Measurements from ENCODE around the gene REPS2. TPM values are rescaled to one million over a fixed set of nuclear protein-coding genes. Genes with fewer than 3 reads are reported as not detected.

Gene REPS2
- total and polyA plus RNA-seq, 5 donors from 2014 or later, result 0.05 to 0.74 (median 0.52) TPM; not detected in 2

- H3K27me3 Mint-ChIP-seq, result no peaks in the 10 kb centered on the region
- no peaks in the 10 kb centered on the region for H3K4me1 Mint-ChIP-seq
- ATAC-seq (ENCODE audit: low read depth in 2 of 2) (no peak), DNase-seq (no peak)
- peaks cover 2% of the 10 kb centered on the region for H3K36me3 Mint-ChIP-seq
- Histone ChIP-seq H3K4me1 (ENCODE audit: control insufficient read depth, insufficient read depth, low read length, poor library complexity, severe bottlenecking) (no peaks in the 10 kb centered on the region), H3K27me3 (ENCODE audit: control insufficient read depth, insufficient read depth, low read length) (peaks cover 4% of the 10 kb centered on the region), H3K9me3 (ENCODE audit: control insufficient read depth in 2 of 2, low read length in 2 of 2) (no peaks in the 10 kb centered on the region), H3K36me3 (ENCODE audit: control insufficient read depth, insufficient read depth, low read length) (no peaks in the 10 kb centered on the region), H3K27ac (ENCODE audit: insufficient read depth, low read length, poor library complexity, severe bottlenecking) (no peak overlapping the region), H3K4me3 (ENCODE audit: low read depth, low read length) (no peak overlapping the region)
- peaks cover 0 to 2% (median 0%) of the 10 kb centered on the region in 7 donors for H3K9me3 Mint-ChIP-seq
- no peak overlapping the region for H3K4me3 Mint-ChIP-seq
- no peak overlapping the region for H3K27ac Mint-ChIP-seq
These were observed 83.6 kb downstream of the REPS2 start for GRCh38 chrX:17030092-17030491.

- H3K4me3 Mint-ChIP-seq, result no peak overlapping the region
- peaks cover 0 to 2% (median 0%) of the 10 kb centered on the region in 7 donors for H3K9me3 Mint-ChIP-seq
- no peaks in the 10 kb centered on the region for H3K36me3 ChIP-seq (ENCODE audit: control insufficient read depth, insufficient read depth, low read length)
- ATAC-seq (ENCODE audit: low read depth in 2 of 2), result no peak
- H3K4me1 Mint-ChIP-seq, result no peaks in the 10 kb centered on the region
- no peaks in the 10 kb centered on the region for H3K4me1 ChIP-seq (ENCODE audit: control insufficient read depth, insufficient read depth, low read length, poor library complexity, severe bottlenecking)
- H3K27me3 Mint-ChIP-seq, result no peaks in the 10 kb centered on the region
- H3K27me3 ChIP-seq (ENCODE audit: control insufficient read depth, insufficient read depth, low read length), result peaks cover 4% of the 10 kb centered on the region
- DNase-seq, result no peak
- no peak overlapping the region for H3K4me3 ChIP-seq (ENCODE audit: low read depth, low read length)
- H3K27ac ChIP-seq (ENCODE audit: insufficient read depth, low read length, poor library complexity, severe bottlenecking), result no peak overlapping the region
- H3K36me3 Mint-ChIP-seq, result peaks cover 3% of the 10 kb centered on the region
- H3K27ac Mint-ChIP-seq, result no peak overlapping the region
- no peaks in the 10 kb centered on the region for H3K9me3 ChIP-seq (ENCODE audit: control insufficient read depth in 2 of 2, low read length in 2 of 2)
These were observed 84.3 kb downstream of the REPS2 start for GRCh38 chrX:17030580-17031270.

GRCh38 chrX:17031827-17032226, 85.4 kb downstream of the REPS2 start:
- no peak for DNase-seq
- no peaks in the 10 kb centered on the region for H3K4me1 Mint-ChIP-seq
- Histone ChIP-seq H3K4me1 (ENCODE audit: control insufficient read depth, insufficient read depth, low read length, poor library complexity, severe bottlenecking) (no peaks in the 10 kb centered on the region), H3K27me3 (ENCODE audit: control insufficient read depth, insufficient read depth, low read length) (peaks cover 4% of the 10 kb centered on the region), H3K9me3 (ENCODE audit: control insufficient read depth in 2 of 2, low read length in 2 of 2) (no peaks in the 10 kb centered on the region), H3K27ac (ENCODE audit: insufficient read depth, low read length, poor library complexity, severe bottlenecking) (no peak overlapping the region), H3K4me3 (ENCODE audit: low read depth, low read length) (no peak overlapping the region), H3K36me3 (ENCODE audit: control insufficient read depth, insufficient read depth, low read length) (no peaks in the 10 kb centered on the region)
- H3K27me3 Mint-ChIP-seq, result no peaks in the 10 kb centered on the region
- no peak overlapping the region for H3K4me3 Mint-ChIP-seq
- H3K36me3 Mint-ChIP-seq, result peaks cover 3% of the 10 kb centered on the region
- peaks cover 0 to 2% (median 0%) of the 10 kb centered on the region in 7 donors for H3K9me3 Mint-ChIP-seq
- no peak overlapping the region for H3K27ac Mint-ChIP-seq
- no peak for ATAC-seq (ENCODE audit: low read depth in 2 of 2)

GRCh38 chrX:17032351-17032750, 85.9 kb downstream of the REPS2 start:
- no peak overlapping the region for H3K27ac ChIP-seq (ENCODE audit: insufficient read depth, low read length, poor library complexity, severe bottlenecking)
- H3K36me3 Mint-ChIP-seq, result peaks cover 3% of the 10 kb centered on the region
- ATAC-seq (ENCODE audit: low read depth in 2 of 2), result no peak

GRCh38 chrX:17033225-17033624, 86.8 kb downstream of the REPS2 start:
- H3K4me1 ChIP-seq (ENCODE audit: control insufficient read depth, insufficient read depth, low read length, poor library complexity, severe bottlenecking), result no peaks in the 10 kb centered on the region

More at GRCh38 chrX:17032351-17032750, 85.9 kb downstream of the REPS2 start:
- H3K4me1 ChIP-seq (ENCODE audit: control insufficient read depth, insufficient read depth, low read length, poor library complexity, severe bottlenecking), result no peaks in the 10 kb centered on the region
- H3K4me1 Mint-ChIP-seq, result no peaks in the 10 kb centered on the region
- no peaks in the 10 kb centered on the region for H3K27me3 Mint-ChIP-seq
- H3K27me3 ChIP-seq (ENCODE audit: control insufficient read depth, insufficient read depth, low read length), result peaks cover 4% of the 10 kb centered on the region
- no peaks in the 10 kb centered on the region for H3K9me3 ChIP-seq (ENCODE audit: control insufficient read depth in 2 of 2, low read length in 2 of 2)
- no peaks in the 10 kb centered on the region for H3K36me3 ChIP-seq (ENCODE audit: control insufficient read depth, insufficient read depth, low read length)
- DNase-seq, result no peak
- no peak overlapping the region for H3K27ac Mint-ChIP-seq
- H3K4me3 ChIP-seq (ENCODE audit: low read depth, low read length), result no peak overlapping the region
- no peaks in the 10 kb centered on the region for H3K9me3 Mint-ChIP-seq
- no peak overlapping the region for H3K4me3 Mint-ChIP-seq

GRCh38 chrX:17035111-17035510, 88.7 kb downstream of the REPS2 start:
- Mint-ChIP-seq H3K4me3 (no peak overlapping the region), H3K4me1 (no peaks in the 10 kb centered on the region), H3K27ac (no peak overlapping the region), H3K27me3 (no peaks in the 10 kb centered on the region), H3K36me3 (peaks cover 3% of the 10 kb centered on the region), H3K9me3 (no peaks in the 10 kb centered on the region)
- Histone ChIP-seq H3K4me1 (ENCODE audit: control insufficient read depth, insufficient read depth, low read length, poor library complexity, severe bottlenecking) (no peaks in the 10 kb centered on the region), H3K36me3 (ENCODE audit: control insufficient read depth, insufficient read depth, low read length) (no peaks in the 10 kb centered on the region), H3K9me3 (ENCODE audit: control insufficient read depth in 2 of 2, low read length in 2 of 2) (no peaks in the 10 kb centered on the region), H3K4me3 (ENCODE audit: low read depth, low read length) (no peak overlapping the region), H3K27ac (ENCODE audit: insufficient read depth, low read length, poor library complexity, severe bottlenecking) (no peak overlapping the region), H3K27me3 (ENCODE audit: control insufficient read depth, insufficient read depth, low read length) (no peaks in the 10 kb centered on the region)
- no peak for ATAC-seq (ENCODE audit: low read depth in 2 of 2)
- no peak for DNase-seq

More at GRCh38 chrX:17033225-17033624, 86.8 kb downstream of the REPS2 start:
- ATAC-seq (ENCODE audit: low read depth in 2 of 2), result no peak
- H3K27ac ChIP-seq (ENCODE audit: insufficient read depth, low read length, poor library complexity, severe bottlenecking), result no peak overlapping the region
- no peak overlapping the region for H3K27ac Mint-ChIP-seq
- DNase-seq, result no peak
- no peaks in the 10 kb centered on the region for H3K27me3 Mint-ChIP-seq
- no peaks in the 10 kb centered on the region for H3K4me1 Mint-ChIP-seq
- no peaks in the 10 kb centered on the region for H3K9me3 ChIP-seq (ENCODE audit: control insufficient read depth in 2 of 2, low read length in 2 of 2)
- no peak overlapping the region for H3K4me3 Mint-ChIP-seq
- no peaks in the 10 kb centered on the region for H3K36me3 ChIP-seq (ENCODE audit: control insufficient read depth, insufficient read depth, low read length)
- H3K27me3 ChIP-seq (ENCODE audit: control insufficient read depth, insufficient read depth, low read length), result peaks cover 4% of the 10 kb centered on the region
- H3K9me3 Mint-ChIP-seq, result no peaks in the 10 kb centered on the region
- H3K36me3 Mint-ChIP-seq, result peaks cover 3% of the 10 kb centered on the region
- no peak overlapping the region for H3K4me3 ChIP-seq (ENCODE audit: low read depth, low read length)

GRCh38 chrX:17036171-17036961, 89.9 kb downstream of the REPS2 start:
- no peak overlapping the region for H3K27ac Mint-ChIP-seq
- no peaks in the 10 kb centered on the region for H3K9me3 Mint-ChIP-seq
- no peak for DNase-seq
- H3K36me3 Mint-ChIP-seq, result peaks cover 3% of the 10 kb centered on the region
- H3K4me3 Mint-ChIP-seq, result no peak overlapping the region
- H3K27me3 ChIP-seq (ENCODE audit: control insufficient read depth, insufficient read depth, low read length), result no peaks in the 10 kb centered on the region
- no peak for ATAC-seq (ENCODE audit: low read depth in 2 of 2)
- H3K4me1 ChIP-seq (ENCODE audit: control insufficient read depth, insufficient read depth, low read length, poor library complexity, severe bottlenecking), result no peaks in the 10 kb centered on the region
- no peak overlapping the region for H3K4me3 ChIP-seq (ENCODE audit: low read depth, low read length)
- no peaks in the 10 kb centered on the region for H3K36me3 ChIP-seq (ENCODE audit: control insufficient read depth, insufficient read depth, low read length)
- no peaks in the 10 kb centered on the region for H3K4me1 Mint-ChIP-seq
- H3K9me3 ChIP-seq (ENCODE audit: control insufficient read depth in 2 of 2, low read length in 2 of 2), result no peaks in the 10 kb centered on the region
- H3K27ac ChIP-seq (ENCODE audit: insufficient read depth, low read length, poor library complexity, severe bottlenecking), result no peak overlapping the region
- H3K27me3 Mint-ChIP-seq, result no peaks in the 10 kb centered on the region

All from CD4-positive, CD25-positive, alpha-beta regulatory T cell (primary cell).